GM19467 (cell line): ENCODE data around the gene AREL1.

Experiments used
- ATAC-seq: cut with Tn5 transposase; IDR thresholded peaks from one replicate; pipeline ENCODE4 v1.9.1; 2021; ENCODE audit warnings: mild to moderate bottlenecking, moderate library complexity; ENCODE audit not compliant: unreplicated experiment

Gene AREL1

GRCh38 chr14:74613211-74613914 is 99.5 kb downstream of the AREL1 start:
- ATAC-seq: no peak

GRCh38 chr14:74612350-74613021 is 100.4 kb downstream of the AREL1 start:
- ATAC-seq: peak; percentile 51

GRCh38 chr14:74611650-74612349 is 101.1 kb downstream of the AREL1 start, which contains the start of gene LTBP2:
LTBP2 (minus strand) TSS chr14:74612237; CDS start chr14:74611944, 293 bp downstream.
- ATAC-seq: no peak
